CD4-positive, CD25-positive, alpha-beta regulatory T cell (primary cell): ENCODE data around the gene ITSN1. TPM values are rescaled to one million over a fixed set of nuclear protein-coding genes. Genes with fewer than 3 reads are reported as not detected.
"Not testable (repeated sequence)": the region's sequence is repeated elsewhere in the genome, so short reads cannot be mapped to it uniquely, and the experiment has no call there.

Experiments
- ATAC-seq, 2 donors: fragments of 150-1000 bp; cut with Tn5 transposase; one replicate each; pipeline ENCODE4 v1.10.0; 2021; ENCODE audit warnings: low read depth in 2 of 2, moderate number of reproducible peaks in 2 of 2, moderate library complexity in 1 of 2
- DNase-seq, 3 donors: peaks; one replicate each; pipeline versions ENCODE4 v3.0.0 to v3.0.0-alpha.2; 2012 to 2022; ENCODE audit warnings: mixed read lengths in 1 of 3
- H3K27ac ChIP-seq: one replicate; pipeline ENCODE4 v1.7.0; 2013; ENCODE audit warnings: mild to moderate bottlenecking, low read length; ENCODE audit not compliant: insufficient read depth, poor library complexity, severe bottlenecking
- H3K27me3 ChIP-seq: one replicate; pipeline ENCODE4 v1.7.0; 2013; ENCODE audit warnings: low read length; ENCODE audit not compliant: control insufficient read depth, insufficient read depth
- H3K36me3 ChIP-seq: one replicate; pipeline ENCODE4 v1.7.0; 2013; ENCODE audit warnings: mild to moderate bottlenecking, low read length, moderate library complexity; ENCODE audit not compliant: control insufficient read depth, insufficient read depth
- H3K4me1 ChIP-seq: 2 replicates; pipeline ENCODE4 v1.7.0; 2013; ENCODE audit warnings: mild to moderate bottlenecking, low read length; ENCODE audit not compliant: insufficient read depth, control insufficient read depth, poor library complexity, severe bottlenecking
- H3K4me3 ChIP-seq: one replicate; pipeline ENCODE4 v1.7.0; 2013; ENCODE audit warnings: low read depth, mild to moderate bottlenecking, low read length, moderate library complexity
- H3K9me3 ChIP-seq, 2 experiments: 1 replicate in 1 of 2; 2 replicates in 1 of 2; pipeline ENCODE4 v1.7.0; 2013; ENCODE audit warnings: low read length in 2 of 2, mild to moderate bottlenecking in 1 of 2, moderate library complexity in 1 of 2; ENCODE audit not compliant: control insufficient read depth in 2 of 2
- H3K27ac Mint-ChIP-seq, 3 donors: one replicate each; pipeline ENCODE4 v1.8.0; 2020 to 2022; ENCODE audit warnings: mild to moderate bottlenecking in 3 of 3, mixed read lengths in 3 of 3, moderate library complexity in 2 of 3
- H3K27me3 Mint-ChIP-seq: one replicate; pipeline ENCODE4 v1.8.0; 2022; ENCODE audit warnings: mild to moderate bottlenecking, mixed read lengths
- H3K36me3 Mint-ChIP-seq: one replicate; pipeline ENCODE4 v1.8.0; 2020; ENCODE audit warnings: mixed read lengths
- H3K4me1 Mint-ChIP-seq, 4 donors: one replicate each; pipeline ENCODE4 v1.8.0; 2020 to 2022; ENCODE audit warnings: mixed read lengths in 4 of 4, mild to moderate bottlenecking in 1 of 4
- H3K4me3 Mint-ChIP-seq, 4 donors: one replicate each; pipeline ENCODE4 v1.8.0; 2020 to 2022; ENCODE audit warnings: mild to moderate bottlenecking in 4 of 4, mixed read lengths in 4 of 4, moderate library complexity in 3 of 4
- H3K9me3 Mint-ChIP-seq, 7 donors: one replicate each; pipeline ENCODE4 v1.8.0; 2020 to 2022; ENCODE audit warnings: mixed read lengths in 7 of 7, mild to moderate bottlenecking in 3 of 7, moderate library complexity in 2 of 7
- polyA plus RNA-seq, 4 donors: library from polyadenylated mRNA; unstranded; fragments of 300-500 nt; fragmentation: Illumina TruSeq; gene quantifications; one replicate each; pipeline ENCODE4 v1.2.3, GENCODE V29; 2021
- total RNA-seq: library from RNA; stranded (reverse); gene quantifications from one replicate; pipeline ENCODE4 v1.2.3, GENCODE V29; 2022

Gene ITSN1
- total and polyA plus RNA-seq, 5 donors from 2014 or later = 0.17 to 1.1 (median 0.44) TPM

GRCh38 chr21:33865996-33866575 lies 223.8 kb downstream of the ITSN1 start:
- Histone ChIP-seq H3K27me3 (no peaks in the 10 kb centered on the region), H3K27ac (no peak overlapping the region), H3K4me3 (no peak overlapping the region), H3K4me1 (no peaks in the 10 kb centered on the region), H3K9me3 (no peaks in the 10 kb centered on the region), H3K36me3 (no peaks in the 10 kb centered on the region)
- peaks cover 6% of the 10 kb centered on the region for H3K27me3 Mint-ChIP-seq
- peaks cover 0 to 3% (median 0%) of the 10 kb centered on the region in 4 donors for H3K4me1 Mint-ChIP-seq
- ATAC-seq (no peak), DNase-seq (no peak)
- H3K27ac Mint-ChIP-seq = no peak overlapping the region
- no peaks in the 10 kb centered on the region for H3K36me3 Mint-ChIP-seq
- no peaks in the 10 kb centered on the region for H3K9me3 Mint-ChIP-seq
- no peak overlapping the region for H3K4me3 Mint-ChIP-seq

- H3K36me3 ChIP-seq = no peaks in the 10 kb centered on the region
These were observed 224.5 kb downstream of the ITSN1 start for GRCh38 chr21:33866826-33867225.

GRCh38 chr21:33867868-33868267 lies 225.6 kb downstream of the ITSN1 start:
- DNase-seq, H3K4me1 Mint-ChIP-seq, H3K27me3 Mint-ChIP-seq, H3K9me3 ChIP-seq, H3K27me3 ChIP-seq, H3K36me3 ChIP-seq, H3K36me3 Mint-ChIP-seq, H3K4me1 ChIP-seq, H3K9me3 Mint-ChIP-seq, H3K27ac ChIP-seq, H3K27ac Mint-ChIP-seq, ATAC-seq, H3K4me3 ChIP-seq: not testable (repeated sequence)
- peak overlapping the region in 3 of 4 donors; percentile 10 to 76 (median 68) for H3K4me3 Mint-ChIP-seq

More at GRCh38 chr21:33866826-33867225, 224.5 kb downstream of the ITSN1 start:
- Histone ChIP-seq H3K4me3 (no peak overlapping the region), H3K4me1 (no peaks in the 10 kb centered on the region), H3K9me3 (no peaks in the 10 kb centered on the region), H3K27me3 (no peaks in the 10 kb centered on the region), H3K27ac (no peak overlapping the region)
- no peak for DNase-seq
- Mint-ChIP-seq H3K9me3 (no peaks in the 10 kb centered on the region), H3K36me3 (no peaks in the 10 kb centered on the region), H3K4me3 (peak overlapping the region in 1 of 4 donors; percentile 11), H3K27me3 (peaks cover 6% of the 10 kb centered on the region), H3K27ac (no peak overlapping the region), H3K4me1 (peaks cover 0 to 3% (median 0%) of the 10 kb centered on the region in 4 donors)
- no peak for ATAC-seq

GRCh38 chr21:33869873-33870272 lies 227.6 kb downstream of the ITSN1 start:
- Mint-ChIP-seq H3K4me1 (peaks cover 0 to 3% (median 0%) of the 10 kb centered on the region in 4 donors), H3K4me3 (no peak overlapping the region), H3K27ac (no peak overlapping the region), H3K36me3 (no peaks in the 10 kb centered on the region), H3K9me3 (no peaks in the 10 kb centered on the region), H3K27me3 (peaks cover 10% of the 10 kb centered on the region)
- ATAC-seq = no peak
- Histone ChIP-seq H3K27ac (no peak overlapping the region), H3K4me1 (no peaks in the 10 kb centered on the region), H3K4me3 (no peak overlapping the region), H3K36me3 (no peaks in the 10 kb centered on the region), H3K27me3 (no peaks in the 10 kb centered on the region), H3K9me3 (no peaks in the 10 kb centered on the region)
- no peak for DNase-seq

- no peak overlapping the region for H3K4me3 ChIP-seq
- ATAC-seq (no peak), DNase-seq (no peak)
- peaks cover 0 to 3% (median 0%) of the 10 kb centered on the region in 4 donors for H3K4me1 Mint-ChIP-seq
- H3K27ac ChIP-seq = no peak overlapping the region
- no peaks in the 10 kb centered on the region for H3K36me3 Mint-ChIP-seq
- H3K27me3 ChIP-seq = no peaks in the 10 kb centered on the region
- no peak overlapping the region for H3K27ac Mint-ChIP-seq
- no peaks in the 10 kb centered on the region for H3K36me3 ChIP-seq
- no peak overlapping the region for H3K4me3 Mint-ChIP-seq
- no peaks in the 10 kb centered on the region for H3K9me3 ChIP-seq
- H3K4me1 ChIP-seq = no peaks in the 10 kb centered on the region
- no peaks in the 10 kb centered on the region for H3K9me3 Mint-ChIP-seq
- H3K27me3 Mint-ChIP-seq = peaks cover 10% of the 10 kb centered on the region
These were observed 228.5 kb downstream of the ITSN1 start for GRCh38 chr21:33870768-33871167.

GRCh38 chr21:33871171-33871570 lies 228.9 kb downstream of the ITSN1 start:
- Histone ChIP-seq H3K27me3 (no peaks in the 10 kb centered on the region), H3K27ac (no peak overlapping the region), H3K36me3 (no peaks in the 10 kb centered on the region), H3K4me3 (no peak overlapping the region), H3K9me3 (no peaks in the 10 kb centered on the region), H3K4me1 (no peaks in the 10 kb centered on the region)
- H3K36me3 Mint-ChIP-seq = no peaks in the 10 kb centered on the region
- no peak for ATAC-seq
- no peak overlapping the region for H3K27ac Mint-ChIP-seq
- no peak overlapping the region for H3K4me3 Mint-ChIP-seq
- H3K9me3 Mint-ChIP-seq = no peaks in the 10 kb centered on the region
- peaks cover 0 to 3% (median 0%) of the 10 kb centered on the region in 4 donors for H3K4me1 Mint-ChIP-seq
- DNase-seq = no peak
- peaks cover 10% of the 10 kb centered on the region for H3K27me3 Mint-ChIP-seq

GRCh38 chr21:33872881-33873515 lies 230.7 kb downstream of the ITSN1 start:
- Mint-ChIP-seq H3K27ac (no peak overlapping the region), H3K4me1 (no peaks in the 10 kb centered on the region), H3K36me3 (no peaks in the 10 kb centered on the region), H3K9me3 (no peaks in the 10 kb centered on the region), H3K4me3 (no peak overlapping the region), H3K27me3 (peaks cover 10% of the 10 kb centered on the region)
- DNase-seq (no peak), ATAC-seq (no peak)
- H3K9me3 ChIP-seq = no peaks in the 10 kb centered on the region
- no peaks in the 10 kb centered on the region for H3K4me1 ChIP-seq
- H3K4me3 ChIP-seq = no peak overlapping the region
- H3K27me3 ChIP-seq = no peaks in the 10 kb centered on the region
- H3K36me3 ChIP-seq = no peaks in the 10 kb centered on the region
- H3K27ac ChIP-seq = no peak overlapping the region

- Mint-ChIP-seq H3K27me3 (peaks cover 10% of the 10 kb centered on the region), H3K27ac (no peak overlapping the region), H3K36me3 (no peaks in the 10 kb centered on the region), H3K4me3 (no peak overlapping the region), H3K4me1 (no peaks in the 10 kb centered on the region), H3K9me3 (no peaks in the 10 kb centered on the region)
- no peaks in the 10 kb centered on the region for H3K36me3 ChIP-seq
- H3K4me3 ChIP-seq = no peak overlapping the region
- H3K9me3 ChIP-seq = no peaks in the 10 kb centered on the region
- DNase-seq = no peak
- no peaks in the 10 kb centered on the region for H3K27me3 ChIP-seq
- no peak overlapping the region for H3K27ac ChIP-seq
- ATAC-seq = no peak
- no peaks in the 10 kb centered on the region for H3K4me1 ChIP-seq
These were observed 231.9 kb downstream of the ITSN1 start for GRCh38 chr21:33874161-33874560.
